Transverse colon (tissue), 4 donors: Measurements from ENCODE around the gene TLL2. TPM values are rescaled to one million over a fixed set of nuclear protein-coding genes. Genes with fewer than 3 reads are reported as not detected.
A peak's percentile ranks its signal among the peaks of the same experiment; 100 is the strongest.

Source experiments
- DNase-seq: peaks from one replicate; pipeline ENCODE4 v3.0.0-alpha.2; 2019
- H3K27ac ChIP-seq, 4 donors: fragments of 200-600 bp; sonication (generic); 2 replicates each; pipeline ENCODE4 v1.5.1; 2016 to 2018; ENCODE audit warnings: inconsistent platforms in 4 of 4
- H3K27me3 ChIP-seq: fragments of 200-600 bp; sonication (generic); 2 replicates; pipeline ENCODE4 v1.5.1; 2017; ENCODE audit warnings: inconsistent platforms
- H3K36me3 ChIP-seq, 4 donors: fragments of 200-600 bp; sonication (generic); 2 replicates each; pipeline ENCODE4 v1.5.1; 2017 to 2019; ENCODE audit warnings: inconsistent platforms in 4 of 4
- H3K4me1 ChIP-seq, 4 donors: fragments of 200-600 bp; sonication (generic); 2 replicates each; pipeline ENCODE4 v1.5.1; 2017 to 2020; ENCODE audit warnings: inconsistent platforms in 4 of 4
- H3K4me3 ChIP-seq, 4 donors: fragments of 200-600 bp; sonication (generic); 1 replicate in 1 of 4; 2 replicates in 3 of 4; pipeline versions ENCODE4 v1.5.1 to v1.6.1; 2017 to 2019; ENCODE audit warnings: inconsistent platforms in 4 of 4
- H3K9me3 ChIP-seq, 2 donors: fragments of 200-600 bp; sonication (generic); 2 replicates each; pipeline ENCODE4 v1.5.1; 2017 to 2019; ENCODE audit warnings: inconsistent platforms in 2 of 2
- EP300 ChIP-seq: sonication (generic); formaldehyde crosslinking; IDR thresholded peaks from one replicate; pipeline ENCODE4 v1.6.1; 2017; ENCODE audit warnings: antibody characterized with exemption, low read depth
- POLR2A ChIP-seq: fragments of 450-650 bp; IDR thresholded peaks from one replicate; pipeline ENCODE4 v1.6.1; 2016; ENCODE audit warnings: antibody characterized with exemption, mild to moderate bottlenecking, moderate library complexity
- POLR2AphosphoS5 ChIP-seq, 3 donors: sonication (generic); formaldehyde crosslinking; IDR thresholded peaks; one replicate each; pipeline ENCODE4 v1.6.1; 2016; ENCODE audit warnings: antibody characterized with exemption in 3 of 3
- WGBS, 2 donors: methylation state at CpG; one replicate each; pipeline ENCODE4 v1.1.5; 2018; ENCODE audit warnings: low coverage in 1 of 2; 5-methylcytosine and 5-hydroxymethylcytosine counted together
- in situ Hi-C, 4 donors: fragments of 200-750 bp; cut with MboI; loops; one replicate each; pipeline versions ENCODE4 v1.15.0 to v1.15.1; 2017; ENCODE audit warnings: low sequenced_read_pairs in 3 of 4, low pct_ligation_motif_present in 1 of 4, low pct_unique_long_range_greater_than_20kb in 1 of 4
- intact Hi-C: fragments of 100-400 bp; cut with DNase I; formaldehyde crosslinking; loops from one replicate; pipeline ENCODE4 v1.15.1; 2023; ENCODE audit warnings: low total_unique reads
- total RNA-seq, 4 donors: library from RNA; depleted of rRNA; stranded (reverse); fragments of >200 nt; gene quantifications; one replicate each; pipeline ENCODE4 v1.1.0, GENCODE V29; 2016
- TF ChIP-seq, protein P1 (sequence below), 5 experiments: fragments of 200-600 bp in 3 of 5; fragments of 450-650 bp in 2 of 5; sonication (generic) in 3 of 5; IDR thresholded peaks; 1 replicate in 2 of 5; 2 replicates in 3 of 5; pipeline ENCODE4 v1.5.1; 2016 to 2017; ENCODE audit warnings: antibody characterized with exemption in 5 of 5, inconsistent platforms in 3 of 5, mild to moderate bottlenecking in 2 of 5, moderate library complexity in 1 of 5

Gene TLL2
- total RNA-seq = under 1 TPM in 2 of 4 donors, not detected in 2; 0.32 to 0.96 TPM

GRCh38 chr10:96513698-96514561 lies at the start of gene TLL2:
TLL2 (minus strand) TSS chr10:96513926; CDS start chr10:96513685, 241 bp downstream.
- peak; percentile 87 for DNase-seq
- H3K27me3 ChIP-seq = peaks cover 19% of the 10 kb centered on the region
- intact Hi-C loops = loop anchor here (5.0 kb wide), 1 partner anchor 117 kb away; no protein-coding TSS in a partner anchor
- TF ChIP-seq POLR2AphosphoS5 (IDR thresholded peaks at IDR 0.05) (peak; percentile 31 to 60 (median 32)), POLR2A (peak; percentile 12), EP300 (no peak)
- TF ChIP-seq, protein P1, sequence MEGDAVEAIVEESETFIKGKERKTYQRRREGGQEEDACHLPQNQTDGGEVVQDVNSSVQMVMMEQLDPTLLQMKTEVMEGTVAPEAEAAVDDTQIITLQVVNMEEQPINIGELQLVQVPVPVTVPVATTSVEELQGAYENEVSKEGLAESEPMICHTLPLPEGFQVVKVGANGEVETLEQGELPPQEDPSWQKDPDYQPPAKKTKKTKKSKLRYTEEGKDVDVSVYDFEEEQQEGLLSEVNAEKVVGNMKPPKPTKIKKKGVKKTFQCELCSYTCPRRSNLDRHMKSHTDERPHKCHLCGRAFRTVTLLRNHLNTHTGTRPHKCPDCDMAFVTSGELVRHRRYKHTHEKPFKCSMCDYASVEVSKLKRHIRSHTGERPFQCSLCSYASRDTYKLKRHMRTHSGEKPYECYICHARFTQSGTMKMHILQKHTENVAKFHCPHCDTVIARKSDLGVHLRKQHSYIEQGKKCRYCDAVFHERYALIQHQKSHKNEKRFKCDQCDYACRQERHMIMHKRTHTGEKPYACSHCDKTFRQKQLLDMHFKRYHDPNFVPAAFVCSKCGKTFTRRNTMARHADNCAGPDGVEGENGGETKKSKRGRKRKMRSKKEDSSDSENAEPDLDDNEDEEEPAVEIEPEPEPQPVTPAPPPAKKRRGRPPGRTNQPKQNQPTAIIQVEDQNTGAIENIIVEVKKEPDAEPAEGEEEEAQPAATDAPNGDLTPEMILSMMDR (IDR thresholded peaks at IDR 0.05) = peak; percentile 51 to 72 (median 62)
- in situ Hi-C loops = loop anchor here in 1 of 4 donors (25.0 kb wide), 1 partner anchor 127 kb away; no protein-coding TSS in a partner anchor
- no peaks in the 10 kb centered on the region for H3K36me3 ChIP-seq
- H3K9me3 ChIP-seq = no peaks in the 10 kb centered on the region
- WGBS, 2 donors = 1 to 8% methylated on average over 8 to 54 of the region's 68 CpGs
- peaks cover 19 to 25% (median 24%) of the 10 kb centered on the region in 4 donors for H3K4me1 ChIP-seq
- H3K4me3 ChIP-seq = peak within 1 kb of the TSS; percentile 35 to 56 (median 45)
- peak within 1 kb of the TSS in 3 of 4 donors; percentile 41 to 71 (median 68) for H3K27ac ChIP-seq

DNA sequence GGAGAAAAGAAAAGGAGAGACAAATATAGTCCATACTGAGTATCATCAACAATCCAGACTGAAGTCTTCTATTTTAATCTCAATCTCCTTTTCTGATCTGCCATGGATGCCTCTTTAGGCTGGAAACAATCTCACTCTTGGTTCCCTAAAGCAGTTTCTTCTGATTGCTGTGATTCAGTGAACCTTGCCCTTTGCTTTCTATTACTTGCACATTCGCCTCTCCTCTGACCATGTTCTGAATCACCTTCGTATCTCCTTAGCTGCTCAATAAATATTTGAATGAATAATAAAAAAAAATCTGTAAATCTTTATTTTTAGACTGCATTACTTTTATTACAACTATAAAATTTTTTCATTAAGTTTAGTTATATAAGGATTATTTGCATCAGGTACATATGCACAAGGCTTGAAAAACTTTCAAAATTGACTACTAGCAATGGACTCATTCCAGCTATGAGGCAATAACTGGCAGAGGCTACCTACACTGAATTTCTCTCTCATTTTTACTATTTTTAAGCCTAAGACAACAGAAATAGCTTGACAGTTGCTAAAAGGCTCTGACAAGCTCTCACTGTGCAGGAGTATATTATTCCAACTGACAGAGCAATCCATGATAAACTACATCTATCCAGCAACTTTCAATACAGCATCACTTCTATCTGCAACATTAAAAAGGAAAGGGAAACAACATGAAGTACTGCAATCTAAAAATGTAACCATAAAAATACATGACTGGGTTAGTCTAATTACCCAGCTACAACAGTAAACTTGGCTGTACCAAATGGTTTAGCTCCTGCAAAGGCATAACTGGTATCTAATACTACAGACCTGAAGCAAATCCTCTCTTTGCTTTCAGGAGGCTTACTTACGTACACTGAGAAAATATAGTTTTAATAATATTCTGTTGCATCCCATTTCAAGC lies 47.5 kb upstream of the TLL2 start:
- peaks cover 0 to 48% (median 12%) of the 10 kb centered on the region in 4 donors for H3K36me3 ChIP-seq
- WGBS, 2 donors = 67 to 71% methylated on average over 3 of the region's 3 CpGs
- in situ Hi-C loops = no loop called here

DNA sequence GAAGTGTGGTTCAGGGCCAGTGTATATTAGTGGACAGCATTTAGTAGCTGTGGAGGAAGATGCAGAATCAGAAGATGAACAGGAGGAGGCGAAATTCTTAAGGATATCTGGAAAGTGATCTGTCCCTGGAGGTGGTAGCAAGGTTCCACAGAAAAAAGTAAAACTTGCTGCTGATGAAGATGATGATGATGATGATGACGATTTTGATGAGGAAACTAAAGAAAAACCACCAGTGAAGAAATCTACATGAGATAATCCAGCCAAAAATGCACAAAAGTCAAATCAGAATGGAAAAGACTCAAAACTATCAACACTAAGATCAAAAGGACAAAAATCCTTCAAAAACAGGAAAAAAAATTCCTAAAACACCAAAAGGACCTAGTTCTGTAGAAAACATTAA lies 46.8 kb upstream of the TLL2 start:
- H3K9me3 ChIP-seq = no peaks in the 10 kb centered on the region
- in situ Hi-C loops (no loop called here), intact Hi-C loops (no loop called here)
- H3K4me1 ChIP-seq = peaks cover 0 to 25% (median 8%) of the 10 kb centered on the region in 4 donors
- no peaks in the 10 kb centered on the region for H3K27me3 ChIP-seq
- H3K4me3 ChIP-seq = no peak overlapping the region
- 81 to 82% methylated on average over 2 of the region's 2 CpGs for WGBS, 2 donors
- peak overlapping the region in 1 of 4 donors; percentile 49 for H3K27ac ChIP-seq
- TF ChIP-seq, protein P1 (IDR thresholded peaks at IDR 0.05) = no peak
- TF ChIP-seq EP300 (no peak), POLR2AphosphoS5 (IDR thresholded peaks at IDR 0.05) (no peak), POLR2A (no peak)
- H3K36me3 ChIP-seq = peaks cover 0 to 49% (median 12%) of the 10 kb centered on the region in 4 donors
- no peak for DNase-seq

More for the DNA sequence above, 47.5 kb upstream of the TLL2 start:
- peak overlapping the region in 3 of 4 donors; percentile 8 to 49 (median 24) for H3K27ac ChIP-seq
- intact Hi-C loops = no loop called here
- H3K4me1 ChIP-seq = peaks cover 0 to 32% (median 8%) of the 10 kb centered on the region in 4 donors
- H3K9me3 ChIP-seq = no peaks in the 10 kb centered on the region
- no peak overlapping the region for H3K4me3 ChIP-seq
- H3K27me3 ChIP-seq = no peaks in the 10 kb centered on the region
- TF ChIP-seq POLR2AphosphoS5 (IDR thresholded peaks at IDR 0.05) = no peak
- TF ChIP-seq, protein P1 (IDR thresholded peaks at IDR 0.05) = no peak
- no peak for DNase-seq

- intact Hi-C loops = no loop called here
- no peak for DNase-seq
- no peak overlapping the region for H3K27ac ChIP-seq
- no peak overlapping the region for H3K4me3 ChIP-seq
- in situ Hi-C loops = no loop called here
- H3K9me3 ChIP-seq = no peaks in the 10 kb centered on the region
- H3K36me3 ChIP-seq = peaks cover 0 to 57% (median 15%) of the 10 kb centered on the region in 4 donors
- no peaks in the 10 kb centered on the region for H3K27me3 ChIP-seq
- peaks cover 0 to 6% (median 3%) of the 10 kb centered on the region in 4 donors for H3K4me1 ChIP-seq
- whole genome bisulfite sequencing, 2 donors = 50 to 57% methylated on average over 1 of the region's 1 CpG
- TF ChIP-seq EP300 (no peak), POLR2AphosphoS5 (IDR thresholded peaks at IDR 0.05) (no peak), POLR2A (no peak)
- TF ChIP-seq, protein P1 (IDR thresholded peaks at IDR 0.05) = no peak
These were observed 42.3 kb upstream of the TLL2 start for GRCh38 chr10:96556003-96556402.
